GM19372 (cell line): ENCODE measurements around the gene PPP2R5A.

Source experiments
- ATAC-seq: cut with Tn5 transposase; IDR thresholded peaks from one replicate; pipeline ENCODE4 v1.9.1; 2021; ENCODE audit warnings: mild to moderate bottlenecking, low read depth, moderate library complexity; ENCODE audit not compliant: unreplicated experiment

Gene PPP2R5A

DNA sequence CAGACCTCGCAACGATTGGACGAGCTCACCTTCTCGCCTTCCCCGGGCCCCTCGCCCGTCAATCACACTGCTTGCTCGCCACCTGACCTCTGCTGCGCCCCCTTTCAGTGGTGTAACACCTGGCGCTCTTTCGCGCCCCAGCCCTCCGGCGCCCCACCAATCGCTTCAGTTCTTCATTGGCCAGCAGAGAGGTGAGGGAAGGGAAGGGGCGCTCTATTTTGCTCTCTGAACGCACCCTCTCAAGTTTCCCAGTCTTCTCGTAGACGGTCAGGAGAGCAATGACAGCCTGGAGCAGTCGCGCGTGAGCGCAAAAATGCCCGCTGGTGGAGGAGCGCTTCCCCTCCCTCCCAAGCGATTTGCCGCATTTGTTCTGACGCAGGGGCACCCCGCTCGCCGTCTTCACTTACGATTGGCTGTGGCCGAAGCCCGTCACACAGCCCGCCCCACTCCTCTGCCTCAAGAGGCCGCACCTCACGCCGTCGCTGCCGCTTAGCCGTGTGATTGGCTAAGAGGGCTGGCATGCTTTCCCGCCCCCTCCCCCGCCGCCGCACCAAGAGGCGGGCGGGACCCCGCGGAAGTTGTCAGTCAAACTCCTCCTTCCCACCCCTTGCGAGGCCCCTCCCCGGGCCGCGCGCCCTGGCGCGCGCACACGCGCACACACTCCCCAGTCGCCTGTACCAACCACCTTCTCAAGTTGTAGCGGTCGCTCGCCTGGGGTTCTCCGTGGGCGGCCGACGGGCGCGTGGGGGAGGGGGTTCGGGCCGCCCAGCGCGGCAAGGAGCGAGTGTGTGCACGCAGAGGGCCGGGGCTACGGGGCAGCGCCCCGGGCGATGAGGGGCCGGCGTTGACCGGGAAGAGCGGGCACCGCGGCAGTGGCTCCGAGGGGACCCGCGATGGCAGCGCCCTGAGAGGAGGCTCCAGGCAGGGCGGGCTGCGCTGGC lies at the start of gene PPP2R5A:
Gene PPP2R5A, plus strand, starts transcription at position 667 of the 941 bp plus-strand sequence. CDS start 701 bp downstream, outside the sequence.
- ATAC-seq, result peak; percentile 89

DNA sequence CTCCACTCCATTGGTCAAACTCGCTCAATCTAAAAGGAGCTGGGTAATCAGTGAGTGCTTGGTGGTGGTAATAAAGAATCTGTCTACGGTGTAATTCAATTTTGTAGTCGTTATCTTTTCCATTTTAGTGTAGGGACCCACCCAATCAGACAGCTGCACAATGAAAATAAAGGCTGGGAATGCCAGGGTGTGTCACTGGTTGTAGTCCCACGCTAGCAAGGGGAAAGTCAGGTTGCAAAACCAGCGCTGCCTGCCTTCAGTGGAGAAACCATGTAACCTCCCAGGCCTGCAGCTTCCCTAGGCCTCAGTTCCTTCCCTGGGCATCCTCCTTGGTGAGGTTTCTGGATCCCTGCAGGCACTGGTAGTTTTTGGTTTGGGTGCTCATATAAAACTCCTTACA lies 49.4 kb upstream of the PPP2R5A start:
- ATAC-seq, result no peak

DNA sequence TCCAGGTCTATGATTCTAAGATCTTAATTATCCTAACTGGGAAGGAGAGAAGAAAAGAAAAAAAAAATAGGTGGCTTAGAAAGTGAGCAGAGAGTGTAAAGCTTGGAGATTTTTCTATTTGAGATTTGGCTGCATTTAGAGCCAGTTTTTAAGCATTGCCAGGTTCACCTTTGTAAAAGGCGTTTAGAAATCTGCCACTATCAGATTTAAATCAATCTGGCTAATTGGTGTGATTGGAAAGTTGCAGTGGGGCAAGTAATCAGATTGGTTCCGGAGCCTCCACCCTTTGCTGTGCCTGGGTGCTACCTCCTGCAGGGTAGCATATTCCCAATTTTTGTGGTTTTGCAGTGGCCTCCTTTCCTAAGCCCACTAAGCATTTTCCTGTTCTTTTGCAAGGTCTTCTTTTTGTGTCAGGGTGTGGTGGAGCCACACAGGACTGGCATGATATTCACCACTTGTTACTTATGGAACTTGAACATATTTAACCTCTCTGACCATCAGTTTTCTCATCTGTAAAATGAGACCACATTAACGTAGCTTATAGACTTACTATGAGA lies 48.5 kb upstream of the PPP2R5A start:
- ATAC-seq, result no peak

DNA sequence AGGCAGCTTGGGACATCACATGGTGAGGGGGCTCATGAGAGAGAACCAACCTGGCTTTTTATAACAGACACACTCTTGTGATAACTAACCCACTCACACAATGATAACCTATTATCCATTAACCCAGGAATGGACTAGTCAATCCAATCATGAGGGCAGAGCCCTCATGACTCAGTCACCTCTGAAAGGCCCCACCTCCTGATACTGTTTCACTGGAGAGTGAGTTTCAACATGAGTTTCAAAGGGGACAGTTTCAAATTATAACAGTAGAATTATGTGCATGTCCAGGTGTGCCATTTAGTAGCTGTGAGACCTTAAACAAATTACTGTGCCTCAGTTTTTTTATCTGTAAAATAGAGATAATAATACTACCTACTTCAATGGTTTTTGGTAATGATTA lies 47.6 kb upstream of the PPP2R5A start:
- ATAC-seq, result peak; percentile 85

DNA sequence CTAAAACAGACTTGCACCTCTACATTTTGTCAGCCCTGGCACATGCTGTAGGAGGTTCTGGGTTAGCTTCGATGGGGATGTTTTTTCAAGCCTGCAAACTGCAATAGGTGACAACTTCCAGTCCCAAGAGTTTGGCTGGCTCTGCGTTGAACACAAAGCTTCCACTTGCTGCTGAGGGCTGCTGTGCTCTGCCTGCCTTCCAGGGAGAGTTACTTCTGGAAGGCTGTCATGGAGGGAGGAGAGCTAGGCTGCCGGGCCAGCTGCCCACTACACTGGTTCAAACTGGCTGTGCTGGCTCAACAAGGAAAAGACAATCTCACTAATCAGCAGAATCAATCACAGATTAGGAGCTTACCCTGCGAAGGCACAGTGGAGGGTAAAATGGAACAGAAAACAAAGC lies 46.7 kb upstream of the PPP2R5A start:
- ATAC-seq, result no peak

DNA sequence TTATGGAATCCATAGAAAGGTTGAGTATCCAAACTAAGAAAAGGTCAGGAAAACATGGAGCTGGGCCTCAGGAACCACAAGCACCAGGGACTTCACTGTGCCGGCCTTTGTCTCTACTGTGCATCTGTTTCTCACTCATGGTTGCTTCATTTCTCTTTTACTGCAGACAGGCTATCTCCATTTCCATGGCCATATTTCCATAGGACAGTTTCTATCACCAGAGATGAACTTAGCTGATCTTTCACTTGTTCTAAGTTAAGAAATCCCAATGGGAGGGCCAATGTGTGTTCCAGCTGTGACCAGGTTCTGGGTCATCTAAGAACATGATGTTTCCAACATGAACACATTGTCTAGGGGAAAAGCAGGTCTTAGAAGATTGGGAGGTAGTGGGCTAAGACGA lies 43.7 kb upstream of the PPP2R5A start:
- no peak for ATAC-seq

DNA sequence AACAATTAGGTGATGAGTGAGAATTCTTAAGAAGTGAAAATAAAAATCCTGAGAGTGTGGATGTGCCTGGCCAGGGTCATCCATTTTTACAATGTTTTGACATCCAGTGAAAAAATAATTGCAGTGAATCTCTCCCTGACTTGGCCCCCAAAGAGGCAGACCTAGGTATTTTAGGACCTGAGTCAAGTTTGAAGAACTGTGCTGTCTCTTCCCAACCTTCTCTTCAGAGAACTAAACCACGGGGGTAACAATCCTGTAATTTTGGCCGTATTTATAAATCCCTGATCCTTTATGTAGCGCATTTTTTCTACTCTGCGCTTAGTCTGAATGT lies 43.3 kb upstream of the PPP2R5A start:
- ATAC-seq, result no peak

DNA sequence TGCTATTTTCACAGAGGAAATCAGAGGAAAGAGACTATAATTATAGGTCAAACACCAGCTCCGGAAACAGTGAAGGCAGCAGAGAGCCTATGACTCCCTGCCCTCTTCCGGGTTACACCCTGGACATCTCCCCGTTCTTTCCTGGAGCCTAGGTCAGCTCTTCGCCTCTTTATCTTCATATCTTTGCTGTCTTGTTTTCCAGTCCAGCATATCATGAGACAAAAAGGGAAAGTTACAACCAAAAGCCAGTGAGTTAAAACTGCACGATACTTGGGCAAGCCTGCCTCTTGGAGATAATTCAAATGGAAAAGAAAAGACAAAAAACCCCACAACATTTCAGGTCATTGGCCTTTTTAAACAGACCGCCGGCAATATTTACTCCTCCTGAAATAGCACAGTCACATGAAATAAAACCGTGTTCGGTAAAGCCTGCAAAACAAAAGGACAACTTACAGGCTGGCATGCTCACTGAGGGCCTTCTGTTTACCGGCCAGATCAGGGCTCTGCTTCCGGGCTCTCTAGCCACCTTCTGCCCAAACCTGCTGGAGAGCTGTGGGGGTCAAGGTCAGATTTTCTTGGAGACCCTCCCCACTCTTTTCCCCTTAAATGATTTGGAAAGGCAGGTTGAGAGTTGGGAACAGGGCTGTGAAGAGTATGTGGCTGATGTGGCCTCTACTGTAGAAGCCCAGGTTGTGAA lies 42.8 kb upstream of the PPP2R5A start:
- no peak for ATAC-seq

DNA sequence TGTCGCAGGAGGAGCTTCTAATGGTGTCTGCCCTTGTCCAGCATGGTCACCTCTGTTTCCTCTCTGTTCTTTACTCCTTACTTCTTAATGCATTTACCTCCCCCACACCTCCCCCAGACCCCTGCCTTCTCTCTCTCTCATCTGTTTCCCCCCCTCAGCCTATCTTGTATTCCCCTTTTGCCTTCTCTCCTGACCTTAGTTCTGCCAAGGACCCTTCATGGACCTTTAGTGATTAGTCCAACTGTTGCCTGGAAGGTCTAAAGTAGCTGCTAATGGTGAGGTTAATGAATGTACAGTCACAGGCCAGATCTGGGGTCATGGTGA lies 42.3 kb upstream of the PPP2R5A start:
- ATAC-seq, result no peak

DNA sequence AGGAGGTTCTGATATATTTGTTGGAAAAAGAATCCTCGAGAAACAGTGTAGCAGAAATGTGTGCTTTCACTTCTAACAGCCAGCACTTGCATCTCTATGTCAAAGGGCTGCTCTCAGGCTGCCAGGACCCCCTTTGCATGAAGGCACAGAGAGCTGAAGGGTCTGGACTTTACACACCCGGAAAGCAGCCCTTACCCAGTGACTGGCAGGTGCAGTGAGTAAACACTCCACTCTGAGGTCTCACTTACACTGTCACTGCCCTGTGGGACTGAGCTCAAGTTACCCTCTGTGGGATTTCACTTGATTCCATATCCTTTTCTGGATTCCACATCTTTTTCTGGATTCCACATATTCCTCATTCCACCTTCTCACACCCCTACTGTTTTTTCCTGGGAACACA lies 40.8 kb upstream of the PPP2R5A start:
- no peak for ATAC-seq

DNA sequence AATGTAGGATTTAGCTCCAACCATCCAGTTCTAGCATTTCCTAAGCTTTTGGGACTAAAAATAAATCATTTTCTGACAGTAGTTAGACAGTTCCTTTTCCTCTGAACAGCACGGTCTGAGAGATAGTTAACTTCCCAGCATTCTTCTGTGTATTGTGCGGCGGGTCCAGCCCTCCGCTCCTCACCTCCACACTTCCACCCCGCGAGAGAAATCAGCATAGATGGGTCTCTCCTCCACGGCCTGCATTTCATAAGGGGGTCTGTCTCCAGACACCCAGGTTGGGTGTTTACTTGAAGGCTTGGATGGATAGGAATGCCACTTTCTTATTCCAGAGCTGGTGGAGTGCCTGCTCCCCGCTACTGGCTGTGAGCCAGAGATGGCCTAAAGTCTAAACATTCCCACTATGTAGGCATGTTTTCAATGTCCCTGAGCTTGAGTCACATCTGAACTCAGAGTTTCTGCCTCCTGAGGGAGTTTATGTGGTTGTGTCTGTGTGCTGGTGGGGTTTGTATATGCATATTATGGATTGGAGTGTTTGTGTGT lies 38.0 kb upstream of the PPP2R5A start:
- no peak for ATAC-seq

DNA sequence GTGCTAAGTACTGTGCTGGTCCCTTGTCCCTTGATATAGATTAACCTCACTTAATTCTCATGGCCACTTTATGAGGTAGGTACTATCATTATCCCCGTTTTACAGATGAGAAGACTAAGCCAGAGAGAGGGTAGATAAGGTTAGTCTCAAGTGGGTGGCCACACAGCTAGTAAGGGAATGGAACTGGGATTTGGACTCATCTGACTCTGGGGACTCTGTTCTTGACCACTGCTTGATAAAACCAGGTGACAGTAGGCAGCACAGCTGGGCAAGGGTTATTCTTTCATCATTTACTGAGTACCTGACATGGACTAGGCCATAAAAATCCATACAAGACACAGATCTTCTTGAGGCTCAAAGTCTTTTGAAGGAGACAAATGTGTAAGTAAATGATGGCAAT lies 37.2 kb upstream of the PPP2R5A start:
- no peak for ATAC-seq

DNA sequence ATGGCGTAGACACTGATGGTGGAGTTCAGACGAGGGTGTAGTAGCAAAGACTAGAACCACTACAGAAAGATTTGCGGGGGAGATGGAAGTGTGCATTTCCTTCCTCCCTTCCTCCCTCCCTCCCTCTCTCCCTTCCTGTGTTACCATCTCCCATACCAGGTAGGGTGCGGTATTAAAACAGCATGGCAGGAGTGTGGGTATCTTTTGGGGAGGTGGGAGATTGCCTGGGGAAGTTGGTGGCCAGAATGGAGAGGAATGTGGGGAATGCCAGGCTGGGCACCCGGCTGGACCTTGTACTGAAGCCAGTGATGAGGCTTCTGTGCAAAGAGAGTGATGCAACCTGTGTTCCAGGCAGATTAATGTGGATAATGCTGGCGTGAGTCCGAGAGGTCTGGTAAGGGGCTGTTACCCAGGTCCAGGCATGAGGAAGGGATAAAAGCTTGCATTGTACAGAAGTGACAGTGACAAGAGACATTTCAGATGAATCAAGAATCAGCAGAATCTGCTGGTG lies 30.3 kb upstream of the PPP2R5A start:
- ATAC-seq, result no peak

DNA sequence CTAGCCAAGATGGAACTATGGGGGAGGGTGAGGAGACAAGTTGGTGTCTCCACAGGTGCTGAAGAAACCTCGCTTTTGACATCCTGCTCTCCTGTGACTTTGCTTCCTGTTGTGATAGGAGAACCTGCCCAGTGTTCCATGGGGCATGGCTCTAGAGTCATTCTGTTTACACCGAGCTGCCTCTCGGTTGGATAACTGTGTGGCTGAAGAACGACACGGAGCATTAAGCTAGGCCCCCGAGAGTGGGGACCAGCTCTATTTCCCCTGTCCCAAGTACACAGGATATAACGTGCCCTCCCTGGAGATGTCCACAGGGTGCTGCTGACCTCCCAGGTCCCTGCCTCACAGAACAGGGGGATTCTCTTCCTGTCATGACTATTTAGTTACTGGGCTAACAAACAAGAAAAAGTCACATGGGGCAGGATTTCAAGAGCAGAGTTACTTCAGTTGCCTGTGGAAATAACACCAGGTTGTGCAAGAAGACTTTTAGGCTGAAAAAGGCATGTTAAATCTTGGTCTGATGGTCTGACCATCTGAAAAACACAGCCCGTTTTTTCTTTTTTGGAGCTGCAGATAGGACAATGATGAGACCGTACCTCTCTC lies 29.4 kb upstream of the PPP2R5A start:
- ATAC-seq, result no peak

DNA sequence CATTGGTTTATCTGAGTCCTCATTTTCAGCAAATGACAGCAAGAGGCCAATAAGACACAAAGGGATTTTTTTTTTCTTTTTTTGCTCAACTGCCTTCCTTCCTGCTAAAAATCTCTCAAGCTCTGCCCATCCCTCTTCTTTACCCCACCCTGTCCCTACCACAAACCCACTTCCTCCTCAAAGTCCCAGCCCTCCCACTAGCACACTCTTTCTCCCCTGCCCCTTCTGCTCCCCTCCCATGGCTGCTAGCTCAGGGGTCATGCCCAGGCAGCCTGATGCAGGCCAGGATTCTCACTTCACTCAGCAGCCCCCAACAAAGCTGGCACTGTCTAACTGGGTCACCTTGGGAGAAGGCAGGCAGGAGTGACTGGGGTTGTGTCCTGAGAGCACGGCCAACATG lies 28.8 kb upstream of the PPP2R5A start:
- no peak for ATAC-seq

DNA sequence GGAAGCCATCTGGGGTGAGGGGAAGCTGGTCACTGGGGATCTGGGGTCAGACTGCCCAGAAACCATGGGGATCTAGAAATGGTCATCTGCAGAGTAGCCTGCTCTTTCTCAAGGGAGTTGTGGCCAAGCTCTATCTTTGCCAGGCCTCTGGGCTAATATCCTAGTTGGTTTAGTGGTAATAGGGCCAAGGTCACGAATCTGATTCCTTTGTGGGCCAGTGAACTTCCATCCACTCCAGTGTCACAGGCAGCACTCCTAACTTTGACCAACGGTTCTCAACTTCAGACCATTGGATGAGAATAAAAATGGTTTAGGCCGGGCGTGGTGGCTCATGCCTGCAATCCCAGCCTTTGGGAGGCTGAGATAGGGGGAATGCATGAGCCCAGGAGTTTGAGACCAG lies 28.1 kb upstream of the PPP2R5A start:
- no peak for ATAC-seq

DNA sequence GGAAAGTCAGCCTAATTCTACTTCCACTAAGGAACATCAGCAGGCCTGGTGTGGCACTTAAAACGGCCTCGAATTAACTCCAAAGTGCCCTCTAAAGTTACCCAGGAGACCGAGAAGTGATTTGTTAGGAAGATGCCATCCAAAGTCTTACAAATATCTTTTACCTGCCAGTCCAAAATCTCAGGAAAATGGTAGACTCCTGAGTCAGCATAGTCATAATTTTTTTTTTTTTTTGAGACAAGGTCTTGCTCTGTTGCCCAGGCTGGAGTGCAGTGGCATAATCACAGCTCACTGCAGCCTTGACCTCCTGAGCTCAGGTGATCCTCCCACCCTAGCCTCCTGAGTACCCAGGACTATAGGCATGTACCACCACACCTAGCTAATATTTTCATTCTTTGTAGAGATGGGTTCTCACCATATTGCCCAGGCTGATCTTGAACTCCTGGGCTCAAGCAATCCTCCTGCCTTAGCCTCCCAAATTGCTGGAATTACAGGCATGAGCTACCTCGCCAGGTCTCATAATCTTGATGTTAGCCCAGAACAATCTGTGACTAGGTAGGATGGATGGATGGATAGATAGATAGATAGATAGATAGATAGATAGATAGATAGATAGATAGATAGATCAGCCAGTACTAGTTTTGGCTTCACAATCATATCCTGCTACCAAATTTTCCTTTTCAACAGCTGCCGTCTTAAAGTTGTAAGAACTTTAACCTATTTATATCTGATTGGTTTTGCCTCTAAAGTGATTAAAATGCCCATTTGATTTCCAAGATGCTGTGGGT lies 25.3 kb upstream of the PPP2R5A start:
- ATAC-seq, result no peak

DNA sequence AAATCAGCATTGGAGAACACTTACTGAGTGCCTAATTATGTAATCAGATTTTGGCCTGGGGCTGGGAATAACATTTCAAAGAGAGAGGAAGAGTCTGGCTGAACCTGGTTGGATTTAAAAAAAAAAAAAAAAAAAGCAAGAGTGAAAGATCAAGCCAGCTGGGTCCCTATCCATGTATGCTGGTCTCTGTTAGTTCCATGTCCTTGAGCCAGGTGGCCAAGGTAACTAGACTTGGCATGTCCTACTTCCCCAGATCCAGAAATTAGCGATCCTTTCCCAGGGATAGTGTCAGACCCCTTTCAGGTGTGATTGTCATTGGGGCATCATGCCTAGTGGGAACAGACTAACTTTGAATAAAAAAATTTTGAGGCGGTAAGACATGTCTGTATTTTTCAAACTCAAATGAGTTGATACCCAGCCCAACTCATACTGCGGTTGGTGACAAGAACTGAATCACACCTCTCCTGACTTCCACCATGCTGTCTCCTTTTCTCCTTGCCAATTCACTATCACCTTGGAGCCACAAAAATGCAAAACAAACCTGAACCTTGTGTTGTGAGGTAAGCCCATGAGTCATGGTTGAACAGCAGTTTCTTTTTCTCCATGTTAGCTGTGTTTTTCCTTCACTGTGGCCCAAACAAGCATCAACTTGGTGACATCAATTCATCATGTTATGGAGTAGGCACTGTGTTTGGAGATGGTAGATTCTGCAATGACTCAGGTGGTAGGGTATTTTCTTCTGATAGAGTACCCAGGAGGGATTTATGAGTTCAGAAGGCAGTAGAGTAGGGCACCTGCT lies 24.5 kb upstream of the PPP2R5A start:
- no peak for ATAC-seq

DNA sequence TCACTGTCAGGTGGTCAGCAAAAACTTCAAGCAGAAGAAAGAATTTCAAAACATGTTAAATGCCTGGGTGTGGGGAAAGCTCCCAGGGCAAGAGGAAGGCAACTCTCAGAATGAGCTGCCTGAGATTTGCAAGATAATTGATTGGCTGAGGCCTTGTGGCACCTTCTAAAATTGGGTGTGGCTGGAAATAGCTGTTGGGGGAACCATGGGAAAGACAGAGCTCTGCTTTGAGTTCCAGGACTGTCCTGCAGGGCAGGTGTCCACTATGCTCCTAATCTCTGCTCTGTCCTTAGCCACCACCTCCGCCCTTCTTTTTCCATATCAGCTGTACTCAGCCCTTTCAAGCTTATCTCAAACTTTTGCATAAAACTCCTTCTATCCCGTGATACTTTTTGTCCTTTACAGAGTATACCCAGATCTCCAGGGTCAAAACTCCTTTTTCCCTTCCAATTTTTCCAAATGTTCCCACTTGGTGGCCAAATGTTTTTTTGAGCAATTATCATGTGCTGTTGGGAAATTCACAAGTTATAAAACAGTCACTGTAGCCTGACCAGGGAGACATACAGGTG lies 23.8 kb upstream of the PPP2R5A start:
- ATAC-seq, result no peak
